Stimulated activated CD8-positive, alpha-beta memory T cell treated with anti-CD3 and anti-CD28 coated beads, Interleukin-2, amount 100 ng/mL, for 48 hours (primary cell): ENCODE measurements around the gene COL25A1.

Experiments used
- DNase-seq, 2 donors: peaks; one replicate each; pipeline ENCODE4 v3.0.0-alpha.2; 2020; ENCODE audit warnings: low read depth in 2 of 2

The COL25A1 gene

DNA sequence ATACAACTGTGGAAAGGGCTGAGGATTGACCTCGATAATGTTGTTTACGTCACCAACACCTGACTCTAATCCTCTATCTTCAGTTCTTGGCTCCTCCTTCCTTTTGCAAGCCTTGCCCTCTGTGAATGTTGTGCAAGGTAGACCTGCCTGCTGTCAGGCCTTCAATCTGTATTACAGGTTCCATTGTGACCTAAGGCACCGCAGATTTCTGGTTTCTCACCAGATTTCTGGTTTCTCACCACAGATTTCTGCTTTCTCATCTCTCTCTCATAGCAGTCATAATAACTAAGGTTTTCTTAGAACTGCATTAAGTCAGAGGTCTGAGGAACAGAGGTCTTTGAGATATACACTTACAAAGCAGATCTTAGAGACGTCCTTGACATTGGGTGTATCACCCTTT is 488.1 kb downstream of the COL25A1 start:
- no peak for DNase-seq

DNA sequence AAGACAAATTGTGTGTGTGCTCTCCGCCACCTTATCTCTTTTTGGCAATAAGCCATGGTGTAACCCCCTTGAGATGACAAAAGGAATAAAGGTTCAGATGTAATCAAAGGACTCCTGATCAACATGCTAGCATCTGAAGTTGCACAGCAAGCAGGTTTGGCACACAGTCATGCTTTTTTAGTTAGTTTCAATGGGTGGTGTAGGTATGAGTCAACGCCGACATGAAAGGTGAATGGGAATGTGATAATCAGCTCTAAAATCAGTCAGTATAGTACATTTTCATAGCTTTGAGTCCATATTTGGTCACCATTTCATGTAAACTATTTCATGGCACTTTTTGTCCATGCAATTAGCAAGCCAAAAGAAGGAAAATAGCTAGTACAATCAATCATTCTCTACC is 489.2 kb downstream of the COL25A1 start:
- DNase-seq = no peak

DNA sequence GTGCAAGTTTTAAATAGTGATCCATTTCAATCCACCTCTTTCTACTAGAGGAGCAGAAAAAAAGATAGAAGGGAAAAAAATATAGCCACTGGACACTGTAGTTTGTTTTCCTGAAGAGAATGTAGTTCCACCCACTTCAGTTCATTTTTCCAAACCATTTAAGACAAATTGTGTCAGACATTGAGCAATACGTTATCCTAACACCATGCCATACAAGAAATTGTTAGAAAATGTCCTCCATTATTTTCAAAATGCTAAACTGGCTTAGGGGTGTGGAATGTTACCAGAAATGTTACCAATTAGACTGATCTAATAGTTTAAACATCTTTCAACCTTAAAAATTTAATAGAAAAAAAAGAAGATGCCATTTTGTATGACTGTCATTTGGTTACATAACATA is 491.0 kb downstream of the COL25A1 start:
- DNase-seq = no peak

GRCh38 chr4:108810087-108810486 is 492.4 kb downstream of the COL25A1 start:
- DNase-seq = no peak

GRCh38 chr4:108804648-108805273 is 497.7 kb downstream of the COL25A1 start:
- no peak for DNase-seq

- DNase-seq = no peak
Observed at GRCh38 chr4:108799306-108799705, 503.2 kb downstream of the COL25A1 start.

DNA sequence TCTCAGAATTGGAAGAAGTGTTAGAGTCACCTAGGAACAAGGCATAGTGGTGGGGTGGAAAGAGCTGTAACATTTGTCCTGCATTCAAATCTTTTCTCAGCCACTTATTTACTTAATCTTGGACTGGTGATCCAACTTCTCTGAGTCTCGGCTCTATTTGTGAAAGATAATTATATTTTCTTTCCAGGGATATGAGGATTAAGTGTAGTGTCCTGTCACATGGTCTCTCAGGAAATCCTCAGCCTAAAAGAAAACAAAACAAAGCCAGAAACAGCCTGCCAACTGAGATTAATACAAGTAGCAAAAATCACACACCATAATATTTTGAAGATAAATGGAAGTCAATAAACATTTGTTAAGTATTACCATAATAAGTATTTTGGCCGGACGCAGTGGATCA is 506.3 kb downstream of the COL25A1 start:
- no peak for DNase-seq

DNA sequence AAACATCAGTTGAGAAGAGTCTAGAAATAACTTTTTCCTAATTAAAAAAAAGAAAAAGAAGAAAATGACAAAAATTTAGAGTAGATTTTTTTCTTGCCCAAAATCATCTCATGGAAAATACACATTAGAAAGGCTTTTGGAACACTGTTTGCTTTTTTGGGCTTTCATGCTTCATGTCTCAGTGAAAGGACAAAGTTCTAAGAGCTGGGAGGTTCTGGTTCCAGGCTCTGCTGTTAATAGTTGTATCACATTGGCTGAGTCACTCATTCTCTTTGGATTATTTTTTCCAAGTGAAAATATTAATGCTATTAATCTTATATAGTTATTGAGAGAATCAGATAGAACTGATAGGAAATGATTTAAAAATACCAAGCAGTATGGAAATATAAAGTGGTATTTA is 506.7 kb downstream of the COL25A1 start:
- DNase-seq = no peak

GRCh38 chr4:108794136-108794535 is 508.3 kb downstream of the COL25A1 start:
- no peak for DNase-seq

DNA sequence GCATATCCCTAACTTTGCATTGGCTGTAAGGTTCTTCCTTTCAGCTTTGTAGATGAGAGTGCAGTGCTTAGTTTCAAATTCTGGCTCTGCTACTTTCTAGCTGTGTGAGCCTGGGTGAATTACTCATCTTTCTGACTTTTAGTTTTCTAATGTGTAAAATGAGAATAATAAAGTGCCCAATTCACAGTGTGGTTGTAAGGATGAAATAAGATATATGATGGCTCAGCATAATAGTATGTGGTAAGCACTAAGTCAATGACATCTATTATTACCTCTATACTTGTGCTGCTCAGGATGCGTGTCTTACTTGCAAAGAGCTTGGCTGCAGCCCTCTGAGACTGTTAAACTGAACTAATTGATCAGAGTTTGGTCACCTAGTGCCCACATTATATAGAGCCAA is 509.0 kb downstream of the COL25A1 start:
- no peak for DNase-seq

GRCh38 chr4:108788731-108789130 is 513.7 kb downstream of the COL25A1 start:
- DNase-seq = no peak

DNA sequence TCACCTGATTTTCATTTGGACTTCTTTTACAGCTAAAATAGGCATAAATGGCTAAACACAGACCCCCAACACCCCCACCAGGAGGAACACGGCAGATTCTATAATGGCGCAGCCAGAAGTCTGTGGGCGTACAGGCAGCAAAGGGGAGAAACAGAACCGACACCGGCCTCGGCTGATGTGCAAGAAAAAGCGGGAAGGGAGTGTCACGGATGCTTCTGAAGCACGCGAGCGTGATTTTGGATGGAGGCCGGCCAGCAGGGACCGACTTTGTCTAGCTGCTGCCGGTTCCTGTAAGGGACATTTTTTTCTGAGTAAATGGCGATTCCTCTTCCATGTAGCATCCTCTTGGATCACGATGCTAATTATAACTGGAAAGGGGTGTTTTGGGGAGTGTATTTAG is 514.7 kb downstream of the COL25A1 start:
- no peak for DNase-seq

DNA sequence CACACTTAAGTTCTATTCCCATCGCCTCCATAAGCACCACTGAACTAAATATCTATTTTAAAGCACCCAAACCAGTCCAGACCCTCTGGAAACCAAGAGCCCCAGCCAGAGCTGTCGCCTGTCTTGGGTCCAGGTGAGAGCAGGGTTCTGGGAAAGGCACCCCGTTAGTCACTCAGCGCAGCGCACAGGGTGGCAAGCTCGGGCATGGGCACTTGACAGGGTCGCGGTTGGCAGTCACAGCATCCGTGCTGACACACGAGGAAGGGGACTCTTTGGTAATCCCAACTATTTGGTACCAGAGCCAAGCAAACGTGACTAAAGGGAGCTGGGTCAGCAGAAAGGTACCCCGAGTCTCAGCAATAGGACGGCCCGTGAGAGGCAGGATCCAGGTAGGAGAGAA is 515.4 kb downstream of the COL25A1 start:
- DNase-seq = no peak

DNA sequence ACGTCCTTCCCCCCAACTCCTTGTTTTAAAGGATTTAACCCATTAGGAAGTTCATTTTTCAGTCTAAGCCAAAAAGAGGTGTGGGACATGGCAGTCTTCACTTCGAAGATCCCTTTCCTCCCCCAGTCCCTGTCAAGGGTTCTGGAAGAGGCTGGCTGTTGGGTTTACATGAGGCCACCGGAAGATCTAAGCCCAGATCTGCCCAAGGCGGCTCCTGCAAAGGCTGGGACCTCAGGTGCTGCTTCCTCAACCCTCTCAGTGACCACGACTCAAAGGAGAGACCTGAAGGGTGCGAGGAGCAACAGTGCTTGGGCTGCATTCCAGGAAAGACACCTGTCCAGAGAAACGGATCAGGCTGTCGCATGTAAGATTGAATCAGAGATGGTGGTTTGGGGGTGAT is 516.1 kb downstream of the COL25A1 start:
- DNase-seq = no peak

- no peak for DNase-seq
Observed at GRCh38 chr4:108783665-108784463, 518.6 kb downstream of the COL25A1 start.

DNA sequence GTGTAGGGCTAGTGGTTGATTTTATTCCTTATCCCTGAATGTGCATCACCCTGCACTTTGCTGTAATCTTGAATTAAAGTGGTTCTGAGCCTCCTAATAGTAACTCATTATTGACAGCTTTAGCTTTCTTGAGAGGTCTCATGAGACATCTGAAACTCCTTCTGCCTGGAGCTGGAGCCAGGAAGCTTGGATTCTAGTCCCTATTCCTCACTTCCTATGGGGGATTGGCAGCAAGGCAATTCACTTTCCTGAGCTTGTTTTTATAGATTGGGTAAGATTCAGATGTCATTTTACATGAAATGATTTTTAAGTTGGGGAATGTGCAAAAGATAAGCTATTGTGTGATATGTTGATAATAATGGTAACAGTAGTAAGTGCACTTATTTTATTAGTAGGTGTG is 522.5 kb downstream of the COL25A1 start:
- no peak for DNase-seq

- no peak for DNase-seq
Observed at GRCh38 chr4:108777388-108777787, 525.1 kb downstream of the COL25A1 start.

GRCh38 chr4:108775921-108776320 is 526.5 kb downstream of the COL25A1 start:
- no peak for DNase-seq

GRCh38 chr4:108774809-108775530 is 527.5 kb downstream of the COL25A1 start:
- DNase-seq = no peak

- DNase-seq = no peak
Observed at GRCh38 chr4:108772402-108772801, 530.1 kb downstream of the COL25A1 start.

GRCh38 chr4:108766058-108766457 is 536.4 kb downstream of the COL25A1 start:
- DNase-seq = no peak

GRCh38 chr4:108763986-108764385 is 538.5 kb downstream of the COL25A1 start:
- no peak for DNase-seq

DNA sequence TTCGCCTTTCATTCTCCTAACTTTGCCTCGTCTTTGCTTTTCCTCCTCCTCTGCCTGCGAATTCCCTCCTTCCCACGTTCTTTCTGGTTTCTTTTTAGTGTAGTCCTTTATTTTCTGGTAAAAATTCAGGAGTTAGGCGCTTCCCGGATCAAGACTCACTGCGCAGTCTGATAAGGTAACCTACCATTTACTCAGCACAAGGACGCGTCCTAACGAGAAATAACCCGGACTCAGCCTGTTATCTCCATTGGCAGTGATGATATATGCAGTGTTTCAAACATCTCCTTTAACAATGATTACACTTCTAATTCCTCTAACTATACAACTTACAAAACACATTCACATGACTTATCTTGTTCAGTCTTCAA is 539.2 kb downstream of the COL25A1 start:
- no peak for DNase-seq
